ENCODE measurements around the gene RNF180. TPM values are rescaled to one million over a fixed set of nuclear protein-coding genes. Genes with fewer than 3 reads are reported as not detected.
"Not testable (repeated sequence)": the region's sequence is repeated elsewhere in the genome, so short reads cannot be mapped to it uniquely, and the experiment has no call there.

Gene RNF180
- total RNA-seq, 4 donors from 2014 or later = 3.7 to 14.3 (median 5.2) TPM

- no peak for TF ChIP-seq CTCF (IDR thresholded peaks at IDR 0.05 in 4 of 5, conservative IDR thresholded peaks at IDR 0.05 in 1 of 5)
- TF ChIP-seq POLR2A (IDR thresholded peaks at IDR 0.05) = no peak
- no peak for ATAC-seq
- intact Hi-C loops (cut with DNase I; ENCODE audit: low total_unique reads) = no loop called here
These were observed 178.9 kb downstream of the RNF180 start for GRCh38 chr5:64344501-64344900.

DNA sequence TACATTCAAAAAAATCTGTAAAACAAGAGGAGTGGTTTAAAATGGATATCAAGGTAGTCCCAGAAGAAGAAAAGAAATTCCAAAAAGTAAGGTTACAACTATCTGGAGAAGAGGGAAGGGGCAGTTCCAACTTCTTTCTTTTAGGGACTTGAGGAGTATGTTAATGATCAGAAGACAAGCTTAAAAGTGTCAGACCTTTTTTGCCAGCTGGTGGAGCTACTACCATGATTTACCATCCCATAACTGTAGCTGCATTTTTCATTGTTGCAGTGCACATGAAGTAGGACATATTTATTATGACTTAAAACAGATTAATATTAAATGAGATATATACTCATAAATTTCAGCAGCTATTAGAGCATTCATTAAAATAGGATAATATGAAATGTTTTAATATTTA lies 181.7 kb downstream of the RNF180 start:
- ATAC-seq = no peak

More at GRCh38 chr5:64344501-64344900, 178.9 kb downstream of the RNF180 start:
- DNase-seq = no peak
- H3K27me3 ChIP-seq = no peaks in the 10 kb centered on the region
- no peaks in the 10 kb centered on the region for H3K4me1 ChIP-seq
- no peak overlapping the region for H3K27ac ChIP-seq
- no peaks in the 10 kb centered on the region for H3K9me3 ChIP-seq
- in situ Hi-C loops (cut with MboI; ENCODE audit: low sequenced_read_pairs in 4 of 4) = no loop called here
- H3K4me3 ChIP-seq = no peak overlapping the region
- no peaks in the 10 kb centered on the region for H3K36me3 ChIP-seq

DNA sequence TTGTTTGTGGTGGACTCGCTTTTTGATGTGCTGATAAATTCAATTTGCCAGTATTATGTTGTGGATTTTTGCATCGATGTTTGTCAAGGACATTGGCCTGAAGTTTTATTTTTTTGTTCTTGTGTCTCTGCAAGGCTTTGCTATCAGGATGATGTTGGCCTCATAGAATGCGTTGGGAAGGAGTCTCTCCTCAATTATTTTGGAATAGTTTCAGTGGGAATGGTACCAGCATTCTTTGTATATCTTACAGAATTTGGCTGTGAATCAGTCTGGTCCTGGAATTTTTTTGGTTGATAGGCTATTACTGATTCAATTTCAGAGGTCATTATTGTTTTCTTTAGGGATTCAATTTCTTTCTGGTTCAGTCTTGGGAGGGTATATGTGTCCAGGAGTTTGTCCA lies 198.8 kb downstream of the RNF180 start:
- H3K9me3 ChIP-seq = no peaks in the 10 kb centered on the region
- no peak overlapping the region for H3K27ac ChIP-seq
- DNase-seq (no peak), ATAC-seq (no peak)
- in situ Hi-C loops (cut with MboI; ENCODE audit: low sequenced_read_pairs in 4 of 4) (no loop called here), intact Hi-C loops (cut with DNase I; ENCODE audit: low total_unique reads) (no loop called here)
- no peaks in the 10 kb centered on the region for H3K4me1 ChIP-seq
- no peaks in the 10 kb centered on the region for H3K36me3 ChIP-seq
- no peak for TF ChIP-seq POLR2A (IDR thresholded peaks at IDR 0.05)
- no peak for TF ChIP-seq CTCF (IDR thresholded peaks at IDR 0.05 in 4 of 5, conservative IDR thresholded peaks at IDR 0.05 in 1 of 5)
- H3K27me3 ChIP-seq = no peaks in the 10 kb centered on the region
- H3K4me3 ChIP-seq = no peak overlapping the region

More for the DNA sequence above, 181.7 kb downstream of the RNF180 start:
- in situ Hi-C loops (cut with MboI; ENCODE audit: low sequenced_read_pairs in 4 of 4) = no loop called here
- TF ChIP-seq CTCF (IDR thresholded peaks at IDR 0.05 in 4 of 5, conservative IDR thresholded peaks at IDR 0.05 in 1 of 5) = no peak
- intact Hi-C loops (cut with DNase I; ENCODE audit: low total_unique reads) = no loop called here
- Histone ChIP-seq H3K27ac (no peak overlapping the region), H3K36me3 (no peaks in the 10 kb centered on the region), H3K27me3 (no peaks in the 10 kb centered on the region), H3K4me1 (no peaks in the 10 kb centered on the region), H3K9me3 (no peaks in the 10 kb centered on the region), H3K4me3 (no peak overlapping the region)
- no peak for DNase-seq

- ATAC-seq (no peak), DNase-seq (no peak)
- Histone ChIP-seq H3K4me3 (no peak overlapping the region), H3K4me1 (no peaks in the 10 kb centered on the region), H3K9me3 (no peaks in the 10 kb centered on the region), H3K36me3 (no peaks in the 10 kb centered on the region), H3K27ac (no peak overlapping the region), H3K27me3 (no peaks in the 10 kb centered on the region)
- intact Hi-C loops (cut with DNase I; ENCODE audit: low total_unique reads) (no loop called here), in situ Hi-C loops (cut with MboI; ENCODE audit: low sequenced_read_pairs in 4 of 4) (no loop called here)
- TF ChIP-seq CTCF (IDR thresholded peaks at IDR 0.05 in 4 of 5, conservative IDR thresholded peaks at IDR 0.05 in 1 of 5) (no peak), POLR2A (IDR thresholded peaks at IDR 0.05) (no peak)
These were observed 219.1 kb downstream of the RNF180 start for GRCh38 chr5:64384765-64385164.

DNA sequence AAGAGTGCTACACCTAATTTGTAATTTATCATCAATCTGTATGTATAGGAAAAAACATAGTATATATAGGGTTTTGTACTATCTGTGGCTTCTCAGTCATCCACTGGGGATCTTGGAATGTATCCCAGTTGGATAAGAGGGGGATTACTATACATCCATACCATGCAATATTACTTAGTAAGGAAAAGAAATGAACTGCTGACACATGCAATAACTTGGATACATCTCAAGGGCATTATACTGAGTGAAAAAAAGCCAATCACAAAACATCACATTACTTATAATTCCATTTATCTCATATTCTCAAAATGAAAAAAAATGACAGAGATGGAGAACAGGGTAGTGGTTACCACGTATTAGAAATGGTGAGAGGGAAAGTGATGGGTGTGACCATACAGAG lies 231.9 kb downstream of the RNF180 start:
- TF ChIP-seq CTCF (IDR thresholded peaks at IDR 0.05 in 4 of 5, conservative IDR thresholded peaks at IDR 0.05 in 1 of 5) = no peak
- TF ChIP-seq POLR2A (IDR thresholded peaks at IDR 0.05) = no peak
- DNase-seq = no peak
- no peak overlapping the region for H3K4me3 ChIP-seq
- no peak for ATAC-seq
- in situ Hi-C loops (cut with MboI; ENCODE audit: low sequenced_read_pairs in 4 of 4) = no loop called here
- intact Hi-C loops (cut with DNase I; ENCODE audit: low total_unique reads) = no loop called here
- no peaks in the 10 kb centered on the region for H3K36me3 ChIP-seq
- no peaks in the 10 kb centered on the region for H3K27me3 ChIP-seq
- H3K4me1 ChIP-seq = no peaks in the 10 kb centered on the region
- H3K27ac ChIP-seq = no peak overlapping the region
- peaks cover 0 to 4% (median 0%) of the 10 kb centered on the region in 3 donors for H3K9me3 ChIP-seq

GRCh38 chr5:64398735-64399134 lies 233.1 kb downstream of the RNF180 start:
- H3K4me1 ChIP-seq; H3K36me3 ChIP-seq; H3K9me3 ChIP-seq; in situ Hi-C loops (cut with MboI; ENCODE audit: low sequenced_read_pairs in 4 of 4); DNase-seq; H3K27me3 ChIP-seq; H3K4me3 ChIP-seq; intact Hi-C loops (cut with DNase I; ENCODE audit: low total_unique reads); H3K27ac ChIP-seq; ATAC-seq: not testable (repeated sequence)

- H3K4me1 ChIP-seq; H3K9me3 ChIP-seq; H3K27me3 ChIP-seq; DNase-seq; ATAC-seq; in situ Hi-C loops (cut with MboI; ENCODE audit: low sequenced_read_pairs in 4 of 4); H3K27ac ChIP-seq; H3K4me3 ChIP-seq; H3K36me3 ChIP-seq; intact Hi-C loops (cut with DNase I; ENCODE audit: low total_unique reads): not testable (repeated sequence)
These were observed 241.6 kb downstream of the RNF180 start for GRCh38 chr5:64407103-64407825.
